Renal cortical epithelial cell (primary cell): ENCODE measurements around the gene NOTCH2. TPM values are rescaled to one million over a fixed set of nuclear protein-coding genes. Genes with fewer than 3 reads are reported as not detected.
A peak's percentile ranks its signal among the peaks of the same experiment; 100 is the strongest.

Experiments used
- DNase-seq: peaks from one replicate; pipeline ENCODE4 v3.0.0-alpha.2; 2011; ENCODE audit warnings: low read depth
- total RNA-seq: library from RNA; depleted of rRNA; stranded (reverse); fragments of >200 nt; gene quantifications from 2 replicates; pipeline ENCODE4 v1.2.3, GENCODE V29; 2014

Gene NOTCH2
- total RNA-seq, 1 donor from 2014 or later = 159 TPM

GRCh38 chr1:119906927-119907652 lies 162.4 kb downstream of the NOTCH2 start:
- peak; percentile 7 for DNase-seq

- DNase-seq = peak; percentile 7
These were observed 166.0 kb downstream of the NOTCH2 start for GRCh38 chr1:119903443-119903835.

- no peak for DNase-seq
These were observed 166.6 kb downstream of the NOTCH2 start for GRCh38 chr1:119902775-119903442.

- DNase-seq = no peak
These were observed 170.3 kb downstream of the NOTCH2 start for GRCh38 chr1:119898981-119899720.

GRCh38 chr1:119898530-119898929 lies 170.9 kb downstream of the NOTCH2 start:
- no peak for DNase-seq

DNA sequence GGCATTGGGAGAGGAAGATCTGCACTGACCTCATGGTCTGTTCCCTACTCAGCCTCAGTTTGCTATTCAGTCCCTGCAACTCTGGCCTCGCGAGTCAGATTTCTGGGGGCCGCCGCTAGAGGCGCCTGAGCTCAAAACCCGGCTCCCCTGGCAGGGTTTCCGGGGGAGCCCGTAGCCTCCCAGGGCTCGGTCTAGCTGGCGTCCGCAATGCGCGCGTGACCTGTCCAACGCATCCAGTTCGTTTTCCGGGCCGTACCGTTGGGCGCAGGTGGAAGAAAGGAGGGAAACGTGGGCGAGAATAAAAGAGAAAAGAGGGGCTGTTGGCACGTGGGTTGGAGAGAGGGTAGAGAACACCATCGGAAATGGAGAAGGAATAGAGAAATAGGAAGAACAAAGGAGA lies 173.2 kb downstream of the NOTCH2 start, which contains the start of gene ADAM30:
ADAM30 (minus strand) TSS at position 213 of the 400 bp plus-strand sequence; CDS start at position 34, 179 bp downstream.
- DNase-seq = no peak

DNA sequence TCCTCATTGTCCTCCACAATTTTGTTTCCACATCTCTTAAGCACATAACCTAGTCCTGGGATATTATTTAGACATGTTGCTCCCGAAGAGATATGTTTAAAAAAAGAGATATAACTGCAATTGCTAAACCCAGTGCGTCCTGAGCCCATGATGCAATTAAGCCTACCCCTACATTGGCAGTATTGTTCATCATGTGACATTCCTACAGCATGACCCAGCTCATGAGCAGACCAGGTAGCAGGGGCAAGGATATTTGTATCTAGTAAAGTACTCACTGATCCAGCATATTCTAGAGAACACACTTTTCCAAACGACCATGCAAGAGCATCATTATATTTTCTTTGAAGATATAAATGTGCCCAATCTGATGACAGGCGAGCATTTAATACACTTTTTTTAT lies 174.4 kb downstream of the NOTCH2 start:
- peak; percentile 16 for DNase-seq

GRCh38 chr1:119893827-119894700 lies 175.4 kb downstream of the NOTCH2 start:
- DNase-seq = no peak

- no peak for DNase-seq
These were observed 176.1 kb downstream of the NOTCH2 start for GRCh38 chr1:119893238-119893791.

DNA sequence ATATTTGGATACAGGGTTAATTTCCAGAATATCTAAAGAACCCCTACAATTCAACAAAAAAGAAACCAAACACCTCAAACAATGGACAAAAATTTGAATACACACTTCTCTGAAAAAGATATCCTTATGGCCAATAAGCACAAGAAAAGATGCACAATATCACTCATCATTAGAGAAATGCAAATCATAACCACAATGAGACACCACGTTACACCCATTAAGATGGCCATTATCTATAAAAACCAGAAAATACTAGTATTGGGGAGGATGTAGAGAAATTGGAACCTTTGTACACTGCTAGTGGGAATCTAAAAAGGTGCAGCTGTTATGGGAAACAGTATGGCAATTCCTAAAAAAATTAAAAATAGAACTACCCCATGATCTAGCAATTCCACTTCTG lies 178.1 kb downstream of the NOTCH2 start:
- no peak for DNase-seq

DNA sequence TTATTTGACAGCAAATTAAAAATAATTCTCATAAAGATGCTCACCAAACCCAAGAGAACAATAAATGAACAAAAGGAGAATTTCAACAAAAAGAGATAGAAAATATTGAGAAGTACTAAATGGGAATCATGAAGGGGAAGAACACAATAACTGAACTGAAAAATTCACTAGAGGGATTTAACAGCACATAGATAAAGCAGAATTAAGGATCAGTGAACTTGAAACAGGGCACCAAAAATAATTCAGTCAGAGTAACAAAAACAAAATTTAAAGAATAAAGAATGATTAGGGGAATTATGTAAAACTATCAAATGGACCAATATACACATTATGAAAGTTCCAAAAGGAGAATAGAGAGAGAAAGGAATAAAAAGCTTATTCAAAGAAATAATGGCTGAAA lies 181.0 kb downstream of the NOTCH2 start:
- no peak for DNase-seq

DNA sequence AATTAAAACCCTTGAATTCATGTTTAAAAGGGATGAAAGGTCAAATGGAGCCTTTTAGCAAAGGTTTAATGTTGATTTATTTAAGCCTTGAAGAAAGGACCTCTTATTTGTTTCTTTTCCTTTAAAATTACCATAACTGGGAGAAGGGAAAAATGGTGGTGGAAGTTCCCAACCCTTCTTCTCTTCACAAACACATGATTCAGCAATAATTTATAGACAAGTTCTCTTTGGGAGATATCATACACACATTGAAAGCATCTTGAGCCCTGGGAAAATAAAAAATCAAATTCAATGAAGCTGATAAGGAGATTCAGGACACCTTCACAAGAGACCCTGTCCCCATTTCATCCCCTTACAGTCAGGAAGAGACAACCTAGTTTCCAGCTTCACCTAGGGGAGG lies 182.0 kb downstream of the NOTCH2 start:
- no peak for DNase-seq

GRCh38 chr1:119885903-119886783 lies 183.3 kb downstream of the NOTCH2 start:
- DNase-seq = peak; percentile 11

GRCh38 chr1:119884711-119885110 lies 184.8 kb downstream of the NOTCH2 start:
- no peak for DNase-seq

DNA sequence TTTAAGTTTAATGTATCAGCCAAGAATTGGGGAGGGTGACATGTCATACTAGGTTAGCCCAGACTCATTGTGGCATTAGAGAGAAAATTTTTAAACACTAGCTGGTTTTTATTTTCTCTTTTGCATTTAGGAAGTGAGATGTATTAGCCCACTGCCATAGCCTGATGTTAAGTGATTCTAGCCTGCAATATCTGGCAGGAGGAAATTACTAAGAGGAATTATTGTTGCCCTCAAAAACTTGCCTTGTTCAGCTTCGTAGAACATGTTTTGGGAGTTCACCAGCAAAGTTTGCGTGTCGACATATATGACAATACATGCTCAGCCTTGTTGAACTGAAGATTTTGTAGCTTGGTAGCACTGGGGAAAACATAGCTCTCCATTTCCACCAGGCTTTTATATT lies 185.6 kb downstream of the NOTCH2 start:
- no peak for DNase-seq

- DNase-seq = peak; percentile 65
These were observed 187.1 kb downstream of the NOTCH2 start for GRCh38 chr1:119882132-119883049.

DNA sequence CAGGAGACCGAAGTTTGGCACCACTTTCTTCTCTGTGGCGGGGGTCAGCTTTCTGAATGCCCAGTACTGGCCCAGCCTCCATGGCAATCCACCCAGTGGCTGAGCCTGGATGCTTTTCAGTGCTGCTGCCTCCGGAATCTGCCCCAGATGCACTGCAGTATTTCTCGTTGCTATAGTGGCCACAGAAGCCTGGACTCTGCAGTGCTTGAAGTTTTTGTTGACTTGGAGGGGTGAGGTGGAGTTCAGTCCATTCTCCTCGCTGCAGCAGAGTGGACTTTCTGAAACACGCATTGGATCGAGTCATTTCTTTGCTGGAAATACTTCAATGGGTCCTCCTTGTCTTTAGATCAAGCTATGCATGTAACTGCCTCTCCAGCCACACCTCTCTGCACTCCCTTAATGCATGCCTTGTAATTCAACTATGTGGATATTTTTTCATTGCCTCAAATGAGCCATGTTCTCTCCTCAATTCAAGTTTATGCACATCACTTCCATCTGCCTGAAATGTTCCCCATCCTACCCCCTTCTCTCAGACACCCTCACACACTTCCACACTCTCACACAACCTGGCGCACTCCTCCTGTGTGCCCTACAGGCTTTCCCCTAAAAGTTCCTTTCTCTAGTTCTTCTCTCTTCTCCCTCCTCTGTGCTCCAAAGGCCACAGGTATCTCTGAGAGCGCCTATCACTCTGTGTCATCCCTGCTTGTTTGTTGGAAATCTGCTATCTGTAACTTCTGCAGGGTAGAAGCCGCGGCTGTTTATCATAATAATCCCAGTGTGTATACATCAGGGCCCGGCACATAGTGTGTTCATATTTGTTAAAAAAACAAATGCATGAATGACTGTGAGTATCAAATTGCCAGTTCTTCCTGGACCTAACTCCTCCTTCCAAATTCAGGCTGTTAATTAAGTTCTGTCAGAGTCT lies 189.7 kb downstream of the NOTCH2 start:
- no peak for DNase-seq

- DNase-seq = no peak
These were observed 191.3 kb downstream of the NOTCH2 start for GRCh38 chr1:119878171-119878570.
